CD14-positive monocyte (primary cell): ENCODE data around the gene CDK19. TPM values are rescaled to one million over a fixed set of nuclear protein-coding genes. Genes with fewer than 3 reads are reported as not detected.

Source experiments
- DNase-seq, 3 donors: peaks; one replicate each; pipeline ENCODE4 v3.0.0-alpha.2; 2011 to 2022
- H2AFZ ChIP-seq: 2 replicates; pipeline ENCODE4 v1.6.0; 2012; ENCODE audit warnings: mild to moderate bottlenecking, low read depth, low read length, inconsistent platforms; ENCODE audit not compliant: insufficient read depth, poor library complexity, severe bottlenecking
- H3K27ac ChIP-seq, 2 donors: 1 replicate in 1 of 2; 2 replicates in 1 of 2; pipeline ENCODE4 v1.5.1; 2012 to 2013; ENCODE audit warnings: low read length in 2 of 2, control low read depth in 1 of 2, inconsistent platforms in 1 of 2, low read depth in 1 of 2, mild to moderate bottlenecking in 1 of 2
- H3K27me3 ChIP-seq, 2 donors: one replicate each; pipeline versions ENCODE4 v1.6.0 to v1.6.1; 2011 to 2013; ENCODE audit warnings: low read length in 2 of 2; ENCODE audit not compliant: control insufficient read depth in 2 of 2, insufficient read depth in 2 of 2
- H3K36me3 ChIP-seq, 2 donors: replicated peaks in 1 of 2; 1 replicate in 1 of 2; 2 replicates in 1 of 2; pipeline versions ENCODE4 v1.5.1 to v1.6.1; 2012 to 2013; ENCODE audit warnings: low read length in 2 of 2, control low read depth in 1 of 2, inconsistent platforms in 1 of 2, mild to moderate bottlenecking in 1 of 2; ENCODE audit not compliant: insufficient read depth in 2 of 2, control insufficient read depth in 1 of 2
- H3K4me1 ChIP-seq, 2 donors: 1 replicate in 1 of 2; 2 replicates in 1 of 2; pipeline versions ENCODE4 v1.5.1 to v1.6.1; 2012 to 2013; ENCODE audit warnings: low read length in 2 of 2, control low read depth in 1 of 2, inconsistent platforms in 1 of 2, mild to moderate bottlenecking in 1 of 2, moderate library complexity in 1 of 2; ENCODE audit not compliant: insufficient read depth in 2 of 2, control insufficient read depth in 1 of 2
- H3K4me2 ChIP-seq: replicated peaks from 2 replicates; pipeline ENCODE3; 2012; ENCODE audit warnings: low read length, moderate library complexity, mild to moderate bottlenecking; ENCODE audit not compliant: poor library complexity, severe bottlenecking; ENCODE audit errors: extremely low read depth
- H3K4me3 ChIP-seq, 3 experiments: fragments of 200-600 bp in 1 of 3; sonication (generic) in 1 of 3; replicated peaks in 1 of 3; 1 replicate in 2 of 3; 2 replicates in 1 of 3; pipeline ENCODE4 v1.5.1; 2011 to 2013; ENCODE audit warnings: low read length in 3 of 3, mild to moderate bottlenecking in 3 of 3, control low read depth in 2 of 3, low read depth in 2 of 3, inconsistent platforms in 1 of 3, moderate library complexity in 1 of 3
- H3K79me2 ChIP-seq: 2 replicates; pipeline ENCODE4 v1.6.0; 2012; ENCODE audit warnings: mild to moderate bottlenecking, control low read depth, inconsistent platforms, low read length, moderate library complexity; ENCODE audit not compliant: insufficient read depth
- H3K9ac ChIP-seq: 2 replicates; pipeline ENCODE4 v1.6.0; 2017; ENCODE audit warnings: low read length, mild to moderate bottlenecking; ENCODE audit not compliant: insufficient read depth, poor library complexity, severe bottlenecking
- H3K9me3 ChIP-seq, 2 donors: replicated peaks in 1 of 2; 1 replicate in 1 of 2; 2 replicates in 1 of 2; pipeline versions ENCODE4 v1.5.1 to v1.6.1; 2012 to 2013; ENCODE audit warnings: low read length in 2 of 2, control low read depth in 1 of 2; ENCODE audit not compliant: control insufficient read depth in 1 of 2, insufficient read depth in 1 of 2
- H4K20me1 ChIP-seq: 2 replicates; pipeline ENCODE4 v1.6.0; 2012; ENCODE audit warnings: mild to moderate bottlenecking, low read length, control low read depth, moderate library complexity; ENCODE audit not compliant: insufficient read depth
- H3K27ac Mint-ChIP-seq, 7 donors: one replicate each; pipeline ENCODE4 v1.8.0; 2020; ENCODE audit warnings: mild to moderate bottlenecking in 7 of 7, mixed read lengths in 7 of 7, moderate library complexity in 6 of 7, inconsistent platforms in 2 of 7
- H3K27me3 Mint-ChIP-seq, 3 donors: one replicate each; pipeline ENCODE4 v1.8.0; 2021 to 2022; ENCODE audit warnings: low read depth in 3 of 3, mild to moderate bottlenecking in 3 of 3, mixed read lengths in 3 of 3, moderate library complexity in 3 of 3, inconsistent platforms in 1 of 3
- H3K36me3 Mint-ChIP-seq, 2 donors: one replicate each; pipeline ENCODE4 v1.8.0; 2020; ENCODE audit warnings: mixed read lengths in 2 of 2, inconsistent platforms in 1 of 2, mild to moderate bottlenecking in 1 of 2
- H3K4me1 Mint-ChIP-seq: one replicate; pipeline ENCODE4 v1.8.0; 2020; ENCODE audit warnings: mild to moderate bottlenecking, mixed read lengths
- H3K4me3 Mint-ChIP-seq, 2 donors: one replicate each; pipeline ENCODE4 v1.8.0; 2020; ENCODE audit warnings: mild to moderate bottlenecking in 2 of 2, mixed read lengths in 2 of 2, moderate library complexity in 1 of 2
- H3K9me3 Mint-ChIP-seq, 7 donors: one replicate each; pipeline ENCODE4 v1.8.0; 2020 to 2022; ENCODE audit warnings: mixed read lengths in 7 of 7, mild to moderate bottlenecking in 6 of 7, moderate library complexity in 6 of 7, inconsistent platforms in 2 of 7
- WGBS: methylation state at CpG from one replicate; pipeline ENCODE4 v1.1.5; 2013; ENCODE audit warnings: missing lambda C conversion rate; ENCODE audit not compliant: insufficient coverage; 5-methylcytosine and 5-hydroxymethylcytosine counted together
- intact Hi-C, 2 donors: fragments of 100-400 bp; cut with micrococcal nuclease; formaldehyde crosslinking; loops; one replicate each; pipeline versions ENCODE4 v1.15.0 to v1.15.1; 2023
- polyA plus RNA-seq, 3 donors: library from polyadenylated mRNA; depleted of rRNA in 1 of 3; unstranded in 2 of 3; stranded (reverse) in 1 of 3; fragments of 300-500 nt in 2 of 3; fragments of >200 nt in 1 of 3; fragmentation: Illumina TruSeq in 2 of 3; gene quantifications; 1 replicate in 2 of 3; 2 replicates in 1 of 3; pipeline ENCODE4 v1.2.3, GENCODE V29; 2012 to 2021
- TF ChIP-seq, protein P1 (sequence below): fragments of 200-600 bp; IDR thresholded peaks from one replicate; pipeline ENCODE4 v1.8.0; 2022; ENCODE audit warnings: antibody characterized with exemption, mild to moderate bottlenecking

CDK19 gene
- polyA plus RNA-seq, 3 donors = 2.7 to 12.0 (median 3.9) TPM

DNA sequence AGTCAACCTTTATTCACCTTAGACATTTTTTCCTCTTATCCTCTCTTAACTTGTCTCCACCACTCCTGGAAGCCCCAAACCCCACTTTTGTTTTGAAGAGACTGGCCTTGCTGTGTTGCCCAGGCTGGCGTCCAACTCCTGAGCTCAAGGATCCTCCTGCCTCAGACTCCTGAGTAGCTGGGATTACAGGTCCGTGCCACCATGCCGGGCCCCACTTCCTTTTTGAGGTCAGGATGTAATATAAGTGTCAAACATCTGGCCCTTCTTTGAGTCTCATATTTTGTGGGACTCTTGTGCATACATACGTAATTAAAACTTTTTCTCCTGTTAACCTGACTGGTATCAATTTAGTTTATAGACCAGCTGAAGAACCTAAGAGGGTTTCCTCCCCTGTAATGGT is 1.4 kb upstream of the CDK19 start:
- Histone ChIP-seq H4K20me1 (peaks cover 20% of the 10 kb centered on the region), H3K4me1 (peaks cover 36 to 43% of the 10 kb centered on the region in 2 donors), H3K79me2 (peaks cover 61% of the 10 kb centered on the region), H3K9me3 (no peaks in the 10 kb centered on the region), H3K27ac (peak overlapping the region; percentile 49 to 97), H3K9ac (no peak overlapping the region), H3K27me3 (no peaks in the 10 kb centered on the region), H3K36me3 (no peaks in the 10 kb centered on the region), H3K4me2 (peak overlapping the region; percentile 86), H2AFZ (peak overlapping the region; percentile 72), H3K4me3 (peak overlapping the region in 1 of 3 experiments; percentile 88)
- Mint-ChIP-seq H3K27me3 (peaks cover 0 to 2% (median 0%) of the 10 kb centered on the region in 3 donors), H3K4me3 (peak overlapping the region; percentile 77 to 98), H3K4me1 (peaks cover 48% of the 10 kb centered on the region), H3K9me3 (peaks cover 0 to 2% (median 0%) of the 10 kb centered on the region in 7 donors), H3K36me3 (peaks cover 0 to 2% of the 10 kb centered on the region in 2 donors), H3K27ac (peak overlapping the region; percentile 98 to 100 (median 99))
- WGBS = 21% methylated on average over 2 of the region's 4 CpGs
- TF ChIP-seq, protein P1, sequence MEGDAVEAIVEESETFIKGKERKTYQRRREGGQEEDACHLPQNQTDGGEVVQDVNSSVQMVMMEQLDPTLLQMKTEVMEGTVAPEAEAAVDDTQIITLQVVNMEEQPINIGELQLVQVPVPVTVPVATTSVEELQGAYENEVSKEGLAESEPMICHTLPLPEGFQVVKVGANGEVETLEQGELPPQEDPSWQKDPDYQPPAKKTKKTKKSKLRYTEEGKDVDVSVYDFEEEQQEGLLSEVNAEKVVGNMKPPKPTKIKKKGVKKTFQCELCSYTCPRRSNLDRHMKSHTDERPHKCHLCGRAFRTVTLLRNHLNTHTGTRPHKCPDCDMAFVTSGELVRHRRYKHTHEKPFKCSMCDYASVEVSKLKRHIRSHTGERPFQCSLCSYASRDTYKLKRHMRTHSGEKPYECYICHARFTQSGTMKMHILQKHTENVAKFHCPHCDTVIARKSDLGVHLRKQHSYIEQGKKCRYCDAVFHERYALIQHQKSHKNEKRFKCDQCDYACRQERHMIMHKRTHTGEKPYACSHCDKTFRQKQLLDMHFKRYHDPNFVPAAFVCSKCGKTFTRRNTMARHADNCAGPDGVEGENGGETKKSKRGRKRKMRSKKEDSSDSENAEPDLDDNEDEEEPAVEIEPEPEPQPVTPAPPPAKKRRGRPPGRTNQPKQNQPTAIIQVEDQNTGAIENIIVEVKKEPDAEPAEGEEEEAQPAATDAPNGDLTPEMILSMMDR = no peak
- peak in 1 of 3 donors; percentile 18 for DNase-seq
- intact Hi-C loops = loop anchor here (5.0 kb wide), 2 partner anchors 46 to 141 kb away; partner anchors contain the start of gene GTF3C6 (in 1 of the 2)

DNA sequence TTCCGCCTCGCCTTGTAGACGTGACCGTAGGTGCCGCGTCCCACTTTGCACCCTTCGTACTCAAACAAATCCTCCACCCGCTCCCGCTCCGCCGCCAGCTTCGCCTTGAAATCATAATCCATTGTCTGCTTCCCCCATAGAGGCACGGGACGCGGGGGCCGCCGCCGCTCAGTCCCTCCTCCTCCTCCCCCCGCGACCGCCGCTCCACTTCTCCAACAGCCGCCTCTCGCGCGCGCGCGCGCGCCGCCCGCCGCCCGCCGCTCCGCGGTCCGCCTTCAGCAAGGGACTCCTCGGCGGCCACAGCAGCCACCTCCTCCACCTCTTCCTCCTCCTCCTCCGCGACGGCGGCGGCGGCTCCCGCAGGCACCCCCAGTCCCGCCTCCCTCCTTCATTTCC is 256 bp downstream of the CDK19 start:
- no peak for DNase-seq
- Mint-ChIP-seq H3K4me3 (peak overlapping the region; percentile 98 to 100), H3K27me3 (peaks cover 0 to 2% (median 0%) of the 10 kb centered on the region in 3 donors), H3K4me1 (peaks cover 41% of the 10 kb centered on the region), H3K36me3 (peaks cover 0 to 2% of the 10 kb centered on the region in 2 donors), H3K27ac (peak overlapping the region; percentile 98 to 100 (median 99)), H3K9me3 (peaks cover 0 to 1% (median 0%) of the 10 kb centered on the region in 7 donors)
- Histone ChIP-seq H3K27me3 (no peaks in the 10 kb centered on the region), H3K9me3 (no peaks in the 10 kb centered on the region), H3K4me2 (peak overlapping the region; percentile 86), H2AFZ (peak overlapping the region; percentile 93), H3K36me3 (no peaks in the 10 kb centered on the region), H3K9ac (peak overlapping the region; percentile 96), H3K79me2 (peaks cover 71% of the 10 kb centered on the region), H3K27ac (peak overlapping the region; percentile 93 to 97), H3K4me1 (peaks cover 21 to 34% of the 10 kb centered on the region in 2 donors), H4K20me1 (peaks cover 33% of the 10 kb centered on the region), H3K4me3 (peak overlapping the region; percentile 79 to 94 (median 88))
- 0% methylated on average over 42 of the region's 49 CpGs for WGBS
- intact Hi-C loops = loop anchor here (2.0 to 5.0 kb wide), 3 partner anchors 47 to 142 kb away; partner anchors contain the start of genes AMD1 (in 2 of the 2) and GTF3C6 (in 1 of the 2)
- TF ChIP-seq, protein P1 = no peak
